OCI-LY3 (cell line): ENCODE results near the gene HSPA8.
A peak's percentile ranks its signal among the peaks of the same experiment; 100 is the strongest.

ENCODE experiments used
- H2AFZ ChIP-seq: fragments of 200-600, 300-600 bp; shearing (Covaris generic); 2 replicates; pipeline ENCODE4 v1.6.0; 2014; ENCODE audit warnings: antibody characterized with exemption, low read depth, low read length
- H3K27ac ChIP-seq: fragments of 200-600, 300-600 bp; sonication (generic); 2 replicates; pipeline ENCODE4 v1.5.1; 2014; ENCODE audit warnings: mild to moderate bottlenecking, low read length, moderate library complexity, mixed read lengths
- H3K27me3 ChIP-seq: fragments of 200-600, 300-600 bp; sonication (generic); 2 replicates; pipeline ENCODE4 v1.6.1; 2014; ENCODE audit warnings: low read depth, low read length, mixed read lengths
- H3K36me3 ChIP-seq: fragments of 200-600, 300-600 bp; sonication (generic); replicated peaks from 2 replicates; pipeline ENCODE3; 2014; ENCODE audit warnings: low read depth, low read length, mixed read lengths
- H3K4me1 ChIP-seq: fragments of 300-600, 200-600 bp; sonication (generic); 2 replicates; pipeline ENCODE4 v1.6.1; 2014; ENCODE audit warnings: low read length, mixed read lengths
- H3K4me2 ChIP-seq: fragments of 200-600, 300-600 bp; sonication (generic); 2 replicates; pipeline ENCODE4 v1.6.1; 2014; ENCODE audit warnings: low read length, mixed read lengths
- H3K4me3 ChIP-seq: fragments of 300-600, 200-600 bp; sonication (generic); 2 replicates; pipeline ENCODE4 v1.5.1; 2014; ENCODE audit warnings: antibody characterized with exemption, mild to moderate bottlenecking, low read length, moderate library complexity
- H3K79me2 ChIP-seq: fragments of 300-600, 200-600 bp; shearing (Covaris generic); 2 replicates; pipeline ENCODE4 v1.6.1; 2014; ENCODE audit warnings: mild to moderate bottlenecking, low read length, mixed read lengths
- H3K9ac ChIP-seq: fragments of 300-600, 200-600 bp; shearing (Covaris generic); 2 replicates; pipeline ENCODE4 v1.6.0; 2014; ENCODE audit warnings: mild to moderate bottlenecking, low read length, moderate library complexity
- H3K9me3 ChIP-seq: fragments of 200-600, 300-600 bp; shearing (Covaris generic); 2 replicates; pipeline ENCODE4 v1.6.1; 2014; ENCODE audit warnings: low read length, mixed read lengths; ENCODE audit not compliant: insufficient read depth
- H4K20me1 ChIP-seq: fragments of 200-600, 300-600 bp; sonication (generic); 2 replicates; pipeline ENCODE4 v1.6.1; 2016; ENCODE audit warnings: low read length, mixed read lengths; ENCODE audit not compliant: insufficient read depth
- EZH2phosphoT487 ChIP-seq: fragments of 200-600 bp; shearing (Covaris generic); IDR thresholded peaks from 2 replicates; pipeline ENCODE4 v1.6.1; 2018; ENCODE audit warnings: antibody characterized with exemption, mixed run types, low read depth
- TF ChIP-seq, protein P1 (sequence below): fragments of 200-600, 300-600 bp; sonication (generic); IDR thresholded peaks from 2 replicates; pipeline ENCODE4 v1.5.1; 2014; ENCODE audit warnings: antibody characterized with exemption, low read length, low read depth

HSPA8 gene

DNA sequence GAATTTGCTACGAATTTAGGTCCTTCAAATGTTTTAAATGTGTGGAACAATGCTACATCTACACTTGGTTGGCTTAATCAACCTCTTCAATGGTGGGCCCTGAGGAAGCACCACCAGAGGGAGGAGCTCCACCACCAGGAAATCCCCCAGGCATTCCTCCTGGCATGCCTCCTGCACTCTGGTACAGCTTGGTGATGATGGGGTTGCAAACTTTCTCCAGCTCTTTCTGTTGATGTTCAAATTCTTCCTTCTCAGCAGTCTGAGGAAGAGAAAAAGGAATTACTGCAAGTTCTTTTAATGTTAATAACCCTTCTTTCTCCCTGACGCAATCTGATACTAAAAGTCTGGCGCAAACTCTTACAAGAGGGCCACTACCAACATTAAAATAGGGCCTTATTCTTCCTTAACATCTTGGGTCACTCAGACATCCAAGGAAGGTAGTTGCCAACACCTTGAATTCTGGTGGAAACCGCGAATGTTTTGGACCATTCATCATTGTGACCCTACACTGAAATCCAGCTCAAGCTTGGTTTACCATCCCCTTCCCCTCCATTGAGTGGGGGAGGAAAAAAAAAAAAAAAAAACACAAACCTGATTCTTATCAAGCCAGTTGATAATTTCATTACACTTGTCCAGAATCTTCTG is 4.2 kb downstream of the HSPA8 start:
- TF ChIP-seq, protein P1, sequence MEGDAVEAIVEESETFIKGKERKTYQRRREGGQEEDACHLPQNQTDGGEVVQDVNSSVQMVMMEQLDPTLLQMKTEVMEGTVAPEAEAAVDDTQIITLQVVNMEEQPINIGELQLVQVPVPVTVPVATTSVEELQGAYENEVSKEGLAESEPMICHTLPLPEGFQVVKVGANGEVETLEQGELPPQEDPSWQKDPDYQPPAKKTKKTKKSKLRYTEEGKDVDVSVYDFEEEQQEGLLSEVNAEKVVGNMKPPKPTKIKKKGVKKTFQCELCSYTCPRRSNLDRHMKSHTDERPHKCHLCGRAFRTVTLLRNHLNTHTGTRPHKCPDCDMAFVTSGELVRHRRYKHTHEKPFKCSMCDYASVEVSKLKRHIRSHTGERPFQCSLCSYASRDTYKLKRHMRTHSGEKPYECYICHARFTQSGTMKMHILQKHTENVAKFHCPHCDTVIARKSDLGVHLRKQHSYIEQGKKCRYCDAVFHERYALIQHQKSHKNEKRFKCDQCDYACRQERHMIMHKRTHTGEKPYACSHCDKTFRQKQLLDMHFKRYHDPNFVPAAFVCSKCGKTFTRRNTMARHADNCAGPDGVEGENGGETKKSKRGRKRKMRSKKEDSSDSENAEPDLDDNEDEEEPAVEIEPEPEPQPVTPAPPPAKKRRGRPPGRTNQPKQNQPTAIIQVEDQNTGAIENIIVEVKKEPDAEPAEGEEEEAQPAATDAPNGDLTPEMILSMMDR: no peak
- TF ChIP-seq EZH2phosphoT487: no peak
- Histone ChIP-seq H3K36me3 (peaks cover 73% of the 10 kb centered on the region), H3K4me3 (no peak overlapping the region), H3K9ac (no peak overlapping the region), H3K4me1 (peaks cover 19% of the 10 kb centered on the region), H2AFZ (no peak overlapping the region), H4K20me1 (peaks cover 73% of the 10 kb centered on the region), H3K79me2 (peaks cover 53% of the 10 kb centered on the region), H3K4me2 (no peak overlapping the region), H3K9me3 (no peaks in the 10 kb centered on the region), H3K27me3 (no peaks in the 10 kb centered on the region), H3K27ac (peak overlapping the region; percentile 92)

DNA sequence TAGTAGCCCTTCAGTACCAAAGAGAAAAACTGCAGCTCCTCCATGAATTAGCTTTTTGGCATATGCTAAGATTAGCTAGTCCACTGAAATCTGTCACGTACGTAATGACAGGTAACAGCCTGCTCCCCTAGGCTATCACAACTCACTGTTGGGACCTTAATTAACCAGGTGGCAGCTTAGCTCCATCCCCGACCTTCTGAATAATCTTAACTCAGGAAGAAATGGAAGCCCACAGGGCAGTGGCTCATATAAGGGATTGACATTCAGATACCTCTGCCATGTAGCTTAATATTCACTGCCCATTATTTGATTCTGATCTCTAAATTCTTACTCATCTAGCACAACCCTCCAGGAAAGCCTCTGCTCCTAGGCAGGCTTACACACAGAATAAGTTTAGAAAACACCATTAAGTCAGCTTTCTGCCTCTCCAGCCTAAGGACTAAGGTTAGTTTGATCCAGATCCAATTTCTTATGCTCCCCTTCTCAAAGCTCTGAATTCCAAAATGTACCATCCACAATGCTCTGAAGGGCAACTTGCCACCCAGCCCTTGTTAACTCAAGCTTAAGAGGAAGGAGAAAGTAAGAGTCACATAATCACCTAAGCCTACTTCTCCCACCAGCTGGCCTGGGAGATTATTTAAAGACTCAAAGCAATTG is 5.0 kb downstream of the HSPA8 start:
- Histone ChIP-seq H3K27me3 (no peaks in the 10 kb centered on the region), H3K79me2 (peaks cover 48% of the 10 kb centered on the region), H3K36me3 (peaks cover 77% of the 10 kb centered on the region), H3K4me2 (no peak overlapping the region), H4K20me1 (peaks cover 73% of the 10 kb centered on the region), H3K4me1 (peaks cover 19% of the 10 kb centered on the region), H3K4me3 (no peak overlapping the region), H3K27ac (peak overlapping the region; percentile 92), H3K9me3 (no peaks in the 10 kb centered on the region), H2AFZ (no peak overlapping the region), H3K9ac (no peak overlapping the region)
- TF ChIP-seq EZH2phosphoT487: no peak
- TF ChIP-seq, protein P1: no peak

GRCh38 chr11:123055191-123055901 is 6.6 kb downstream of the HSPA8 start:
- H3K4me3 ChIP-seq: no peak overlapping the region
- TF ChIP-seq, protein P1: no peak
- no peak for TF ChIP-seq EZH2phosphoT487
- peak overlapping the region; percentile 28; the same call in 1 of the 2 replicates for H3K27ac ChIP-seq
- peaks cover 32% of the 10 kb centered on the region for H3K79me2 ChIP-seq
- H2AFZ ChIP-seq: no peak overlapping the region
- no peak overlapping the region for H3K9ac ChIP-seq
- H3K27me3 ChIP-seq: no peaks in the 10 kb centered on the region
- H3K9me3 ChIP-seq: no peaks in the 10 kb centered on the region
- peaks cover 14% of the 10 kb centered on the region for H3K4me1 ChIP-seq
- H3K4me2 ChIP-seq: no peak overlapping the region
- H3K36me3 ChIP-seq: peaks cover 62% of the 10 kb centered on the region
- H4K20me1 ChIP-seq: peaks cover 62% of the 10 kb centered on the region
